K562 (cell line): ENCODE data around the gene TBX3. TPM values are rescaled to one million over a fixed set of nuclear protein-coding genes. Genes with fewer than 3 reads are reported as not detected.

Source experiments
- ATAC-seq: fragments of 200-7000 bp; cut with Tn5 transposase; 3 replicates; pipeline ENCODE4 v1.9.1; 2020; ENCODE audit warnings: moderate library complexity
- BruUV-seq: library from RNA; stranded (reverse); fragments of 400-500 nt; replicated peaks from 2 replicates; lab custom pipeline; 2021; lab: Mats Ljungman, UMichigan
- CTCF ChIA-PET: fragments of 300-600 bp; formaldehyde crosslinking; extraction: SDS; loops from one replicate; lab custom pipeline; 2021; ENCODE audit warnings: low intra/inter-chr PET ratio; lab: Yijun Ruan, JAX
- POLR2A ChIA-PET: fragments of 300-600, 350-650 bp; sonication (Branson Sonifier 250); formaldehyde crosslinking; extraction: SDS; loops from one replicate; lab custom pipeline; 2021; ENCODE audit warnings: antibody characterized with exemption, inconsistent platforms; lab: Yijun Ruan, JAX
- DNase-seq, 4 experiments: peaks; one replicate each; pipeline versions ENCODE4 v3.0.0 to v3.0.0-alpha.2; 2011 to 2018; ENCODE audit warnings: low spot score in 3 of 4, mixed read lengths in 3 of 4; ENCODE audit errors: extremely low read depth in 1 of 4
- FAIRE-seq: peaks from 2 replicates; lab custom pipeline; 2011; peaks lifted over from hg19 to GRCh38; lab: Jason Lieb, UNC
- H2AFZ ChIP-seq: 2 replicates; pipeline ENCODE4 v1.6.0; 2011; ENCODE audit warnings: low read depth, low read length, control low read depth, inconsistent platforms
- H3K27ac ChIP-seq: fragments of 200-600 bp; 3 replicates; pipeline ENCODE4 v1.8.0; 2011; ENCODE audit warnings: low read depth, mild to moderate bottlenecking, control low read depth, inconsistent platforms, low read length, moderate library complexity, mixed read lengths; ENCODE audit errors: extremely low read depth
- H3K27me3 ChIP-seq, 2 experiments: fragments of 300-600 bp in 1 of 2; 2 replicates in 1 of 2; 3 replicates in 1 of 2; pipeline versions ENCODE4 v1.6.0 to v1.8.0; 2011; ENCODE audit warnings: inconsistent platforms in 2 of 2, low read length in 2 of 2, mild to moderate bottlenecking in 1 of 2, mixed read lengths in 1 of 2, moderate library complexity in 1 of 2; ENCODE audit not compliant: control insufficient read depth in 2 of 2, insufficient read depth in 2 of 2
- H3K36me3 ChIP-seq: fragments of 300-600 bp; 3 replicates; pipeline ENCODE4 v1.8.0; 2011; ENCODE audit warnings: mild to moderate bottlenecking, low read length, inconsistent platforms; ENCODE audit not compliant: control insufficient read depth, insufficient read depth
- H3K4me1 ChIP-seq, 2 experiments: fragments of 200-600 bp in 1 of 2; replicated peaks in 1 of 2; 2 replicates in 1 of 2; 3 replicates in 1 of 2; pipeline versions ENCODE4 v1.5.1 to v1.8.0; 2011; ENCODE audit warnings: inconsistent platforms in 2 of 2, low read length in 2 of 2, mild to moderate bottlenecking in 1 of 2, mixed read lengths in 1 of 2, moderate library complexity in 1 of 2; ENCODE audit not compliant: control insufficient read depth in 2 of 2, insufficient read depth in 2 of 2
- H3K4me2 ChIP-seq: 2 replicates; pipeline ENCODE4 v1.6.1; 2011; ENCODE audit warnings: low read length, control low read depth, inconsistent platforms, mixed read lengths; ENCODE audit not compliant: insufficient read depth
- H3K4me3 ChIP-seq: fragments of 200-600 bp; sonication (generic), shearing (Covaris generic); 2 replicates; pipeline ENCODE4 v1.5.1; 2016; ENCODE audit warnings: control low read depth, inconsistent platforms
- H3K79me2 ChIP-seq: fragments of 200-600 bp; 3 replicates; pipeline ENCODE4 v1.8.0; 2011; ENCODE audit warnings: low read length, inconsistent platforms; ENCODE audit not compliant: control insufficient read depth, insufficient read depth
- H3K9ac ChIP-seq, 2 experiments: 2 replicates each; pipeline versions ENCODE4 v1.6.0 to v1.6.1; 2011; ENCODE audit warnings: low read depth in 2 of 2, low read length in 2 of 2, control low read depth in 1 of 2, inconsistent platforms in 1 of 2, mild to moderate bottlenecking in 1 of 2, mixed read lengths in 1 of 2; ENCODE audit not compliant: insufficient read depth in 1 of 2
- H3K9me1 ChIP-seq: one replicate; pipeline ENCODE4 v1.6.0; 2011; ENCODE audit warnings: inconsistent platforms, mild to moderate bottlenecking, low read length, moderate library complexity; ENCODE audit not compliant: control insufficient read depth, insufficient read depth
- H3K9me3 ChIP-seq: replicated peaks from 2 replicates; pipeline ENCODE4 v1.5.1; 2011; ENCODE audit warnings: low read depth, low read length, inconsistent platforms; ENCODE audit not compliant: control insufficient read depth, insufficient read depth
- H4K20me1 ChIP-seq: replicated peaks from 2 replicates; pipeline ENCODE4 v1.6.1; 2011; ENCODE audit warnings: low read length, inconsistent platforms, mixed read lengths; ENCODE audit not compliant: control insufficient read depth, insufficient read depth
- EGR1 ChIP-seq: fragments of 450-650 bp; conservative IDR thresholded peaks from 2 replicates; pipeline ENCODE4 v1.6.1; 2017; ENCODE audit warnings: mild to moderate bottlenecking
- GMEB1 ChIP-seq: fragments of 250-450 bp; sonication (Bioruptor Pico); IDR thresholded peaks from 2 replicates; pipeline ENCODE4 v1.4.0; 2020; ENCODE audit warnings: mild to moderate bottlenecking
- HNRNPUL1 ChIP-seq: fragments of 200-400 bp; formaldehyde crosslinking; IDR thresholded peaks from 2 replicates; pipeline ENCODE4 v1.6.1; 2017; ENCODE audit warnings: low read length
- IFI16 ChIP-seq: fragments of 250-450 bp; sonication (Bioruptor Pico); IDR thresholded peaks from 2 replicates; pipeline ENCODE4 v2.1.2; 2022; ENCODE audit warnings: mild to moderate bottlenecking, inconsistent platforms
- RBM39 ChIP-seq: fragments of 200-400 bp; formaldehyde crosslinking; optimal IDR thresholded peaks from 2 replicates; pipeline ENCODE3; 2018; ENCODE audit warnings: low read depth, low read length
- STAG1 ChIP-seq: sonication (generic); formaldehyde crosslinking; IDR thresholded peaks from 2 replicates; pipeline ENCODE4 v1.5.0; 2020; ENCODE audit warnings: missing genetic modification reagents, borderline replicate concordance
- STAT5A ChIP-seq: IDR thresholded peaks from 2 replicates; pipeline ENCODE4 v1.6.1; 2012; ENCODE audit warnings: low read length, inconsistent platforms, borderline replicate concordance
- YY1 ChIP-seq, 3 experiments: IDR thresholded peaks; 2 replicates each; pipeline ENCODE4 v1.6.1; 2011; ENCODE audit warnings: low read length in 2 of 3, mild to moderate bottlenecking in 2 of 3, moderate library complexity in 2 of 3, borderline replicate concordance in 1 of 3, control low read depth in 1 of 3, low read depth in 1 of 3; ENCODE audit not compliant: insufficient read depth in 3 of 3, insufficient replicate concordance in 2 of 3, control insufficient read depth in 1 of 3, insufficient read length in 1 of 3; ENCODE audit errors: extremely low read depth in 1 of 3
- ZBTB17 ChIP-seq: fragments of 450-650 bp; formaldehyde crosslinking; IDR thresholded peaks from 2 replicates; pipeline ENCODE4 v1.4.0; 2020; ENCODE audit warnings: mild to moderate bottlenecking
- ZFX ChIP-seq: sonication (generic); formaldehyde crosslinking; IDR thresholded peaks from 2 replicates; pipeline ENCODE4 v1.8.0; 2022; ENCODE audit warnings: mild to moderate bottlenecking, missing genetic modification reagents, moderate library complexity
- ZNF324 ChIP-seq: fragments of 250-450 bp; sonication (Bioruptor Pico); IDR thresholded peaks from 2 replicates; pipeline ENCODE4 v1.4.0; 2020; ENCODE audit warnings: mild to moderate bottlenecking
- ZNF354B ChIP-seq: fragments of 250-450 bp; sonication (Bioruptor Pico); IDR thresholded peaks from 2 replicates; pipeline ENCODE4 v1.4.0; 2020
- ZNF583 ChIP-seq: fragments of 250-450 bp; sonication (Bioruptor Pico); IDR thresholded peaks from 2 replicates; pipeline ENCODE4 v1.4.0; 2020
- ZNF707 ChIP-seq: fragments of 250-450 bp; sonication (Bioruptor Pico); conservative IDR thresholded peaks from 2 replicates; pipeline ENCODE4 v1.8.0; 2022; ENCODE audit warnings: inconsistent platforms, mild to moderate bottlenecking, moderate library complexity
- ZNF766 ChIP-seq: fragments of 200-800 bp; sonication (Bioruptor generic); conservative IDR thresholded peaks from 2 replicates; pipeline ENCODE4 v1.6.1; 2016; ENCODE audit warnings: missing genetic modification characterization, missing compliant biosample characterization
- WGBS: fragments of 100-300 bp; shearing (Covaris generic); methylation state at CpG from one replicate; pipeline ENCODE4 v1.1.6; 2016; ENCODE audit warnings: low coverage, mixed read lengths; ENCODE audit not compliant: insufficient coverage; ENCODE audit errors: missing lambda C conversion rate; 5-methylcytosine and 5-hydroxymethylcytosine counted together
- in situ Hi-C: fragments of 300-500 bp; cut with MboI; formaldehyde crosslinking; loops from 4 replicates; pipeline ENCODE4 v1.15.0; 2018; ENCODE audit warnings: inconsistent platforms, mixed read lengths
- intact Hi-C: fragments of 100-400 bp; cut with micrococcal nuclease; formaldehyde crosslinking; loops from 2 replicates; pipeline ENCODE4 v1.14.2; 2022
- polyA plus RNA-seq, 8 experiments: library from polyadenylated mRNA; depleted of rRNA in 4 of 8; stranded (reverse) in 5 of 8; unstranded in 3 of 8; fragments of >200 nt; fragmentation: Nextera tagmentation in 2 of 8; fragmentation: Illumina TruSeq in 1 of 8; extraction: Ambion mirVana in 2 of 8; extraction: Trizol in 1 of 8; gene quantifications; 2 replicates each; pipeline versions ENCODE4 v1.2.1 to v1.2.3, GENCODE V29; 2011 to 2014; ENCODE audit warnings: inconsistent platforms in 1 of 8, missing spikeins in 1 of 8
- total RNA-seq, 7 experiments: library from RNA; depleted of rRNA in 6 of 7; stranded (reverse); fragments of >200 nt in 6 of 7; fragmentation: Illumina TruSeq in 2 of 7; extraction: Trizol in 2 of 7; gene quantifications; 2 replicates each; pipeline versions ENCODE4 v1.2.1 to v1.2.3, GENCODE V29; 2011 to 2021; ENCODE audit warnings: low replicate concordance in 1 of 7

TBX3 gene
- total and polyA plus RNA-seq, 9 of the 15 experiments (the other 6 are each of a cell fraction or from before 2014, with no cell fraction given) = 0.03 to 0.60 (median 0.19) TPM

- no peak for TF ChIP-seq IFI16 (CRISPR knock-in tag)
- no peak for TF ChIP-seq ZNF354B (CRISPR knock-in tag)
- TF ChIP-seq ZNF707 = no peak
- TF ChIP-seq EGR1 = no peak
- no peak for TF ChIP-seq ZNF583 (CRISPR knock-in tag)
- TF ChIP-seq ZBTB17 (CRISPR knock-in tag) = no peak
- no peak for TF ChIP-seq HNRNPUL1
- no peak for TF ChIP-seq RBM39
- TF ChIP-seq ZNF324 (CRISPR knock-in tag) = no peak
- no peak for TF ChIP-seq STAG1 (CRISPR knock-in tag)
- no peak for TF ChIP-seq YY1 (IDR thresholded peaks at IDR 0.05; ENCODE audit: borderline replicate concordance in 1 of 3, control insufficient read depth in 1 of 3, extremely low read depth in 1 of 3, insufficient read depth in 3 of 3, insufficient read length in 1 of 3, insufficient replicate concordance in 2 of 3, low read depth in 1 of 3, low read length in 2 of 3)
- no peak for TF ChIP-seq ZFX
- no peak for TF ChIP-seq GMEB1
- no peak for TF ChIP-seq ZNF766 (CRISPR knock-in tag)
- TF ChIP-seq STAT5A = no peak
- TF ChIP-seq, all 486 proteins: peak for 0
- no peaks in the 10 kb centered on the region for H3K9me1 ChIP-seq
- ATAC-seq = no peak
- H2AFZ ChIP-seq = no peak overlapping the region
- peaks cover 27 to 67% of the 10 kb centered on the region in 2 experiments; a peak in 3 of 5 replicates for H3K27me3 ChIP-seq
- H3K4me3 ChIP-seq = no peak overlapping the region
- in situ Hi-C loops = no loop called here
- POLR2A ChIA-PET = no interaction called here
- CTCF ChIA-PET = interaction anchor here (0.6 kb wide), 1 partner anchor 18 kb away, joined by 3 read pairs; no protein-coding TSS in a partner anchor
- no peak overlapping the region for H3K27ac ChIP-seq
- 3% methylated on average over 5 of the region's 5 CpGs for WGBS
- H3K4me2 ChIP-seq = no peak overlapping the region
- H3K9me3 ChIP-seq = no peaks in the 10 kb centered on the region
- peaks cover 0 to 9% of the 10 kb centered on the region in 2 experiments; a peak in 3 of 5 replicates for H3K4me1 ChIP-seq
- H3K79me2 ChIP-seq = no peaks in the 10 kb centered on the region
- H3K9ac ChIP-seq = no peak overlapping the region
- H4K20me1 ChIP-seq = 0 out of 2 replicates have a peak, but pooled peaks cover 3% of the 10 kb centered on the region
- no peaks in the 10 kb centered on the region for H3K36me3 ChIP-seq
- DNase-seq = no peak
- no peak for FAIRE-seq
- BruUV-seq = no TSS peak
- intact Hi-C loops = no loop called here
These were observed 5.4 kb upstream of the TBX3 start for GRCh38 chr12:114689075-114689994.
